Kidney (tissue), 14 donors: ENCODE measurements around the gene BTLA. TPM values are rescaled to one million over a fixed set of nuclear protein-coding genes. Genes with fewer than 3 reads are reported as not detected.

Source experiments
- DNase-seq, 5 donors: peaks; one replicate each; pipeline ENCODE4 v3.0.0-alpha.2; 2013 to 2020
- FAIRE-seq: peaks from 2 replicates; lab custom pipeline; 2012; peaks lifted over from hg19 to GRCh38; lab: Jason Lieb, UNC
- H3K27ac ChIP-seq, 2 donors: one replicate each; pipeline ENCODE4 v1.7.0; 2013; ENCODE audit warnings: low read depth in 2 of 2, low read length in 2 of 2, inconsistent platforms in 1 of 2
- H3K27me3 ChIP-seq: one replicate; pipeline ENCODE4 v1.7.1; 2013; ENCODE audit warnings: low read length, inconsistent platforms; ENCODE audit not compliant: control insufficient read depth, insufficient read depth
- H3K36me3 ChIP-seq, 3 donors: one replicate each; pipeline versions ENCODE4 v1.7.0 to v1.7.1; 2013; ENCODE audit warnings: low read length in 3 of 3, control low read depth in 1 of 3, inconsistent platforms in 1 of 3; ENCODE audit not compliant: insufficient read depth in 3 of 3, control insufficient read depth in 2 of 3
- H3K4me1 ChIP-seq, 3 donors: one replicate each; pipeline versions ENCODE4 v1.7.0 to v1.7.1; 2013; ENCODE audit warnings: low read length in 3 of 3, inconsistent platforms in 1 of 3, low read depth in 1 of 3; ENCODE audit not compliant: control insufficient read depth in 2 of 3, insufficient read depth in 2 of 3
- H3K4me3 ChIP-seq, 3 donors: one replicate each; pipeline versions ENCODE4 v1.7.0 to v1.8.1; 2013; ENCODE audit warnings: low read length in 3 of 3, control low read depth in 1 of 3, inconsistent platforms in 1 of 3
- H3K9ac ChIP-seq, 3 donors: one replicate each; pipeline versions ENCODE4 v1.7.0 to v1.7.1; 2013; ENCODE audit warnings: low read length in 3 of 3, control low read depth in 1 of 3, inconsistent platforms in 1 of 3
- H3K9me3 ChIP-seq, 3 donors: one replicate each; pipeline versions ENCODE4 v1.7.0 to v1.7.1; 2013; ENCODE audit warnings: low read length in 3 of 3, control low read depth in 1 of 3, inconsistent platforms in 1 of 3; ENCODE audit not compliant: control insufficient read depth in 2 of 3, insufficient read depth in 1 of 3
- intact Hi-C: fragments of 100-400 bp; cut with DNase I; formaldehyde crosslinking; loops from one replicate; pipeline ENCODE4 v1.11.1; 2022
- polyA plus RNA-seq: library from polyadenylated mRNA; stranded (reverse); fragments of 350-450 nt; fragmentation: Illumina TruSeq; extraction: RNeasy Lipid Tissue Mini Kit (QIAGEN cat#74804); gene quantifications from one replicate; pipeline ENCODE4 v1.2.3, GENCODE V29; 2014; ENCODE audit warnings: low read depth, low replicate concordance; ENCODE audit not compliant: insufficient read depth
- total RNA-seq: library from RNA; stranded (reverse); fragmentation: NEBNext Ultra II Directional; extraction: Animal tissue kit (Norgen Biotek cat#: 25700); gene quantifications from one replicate; pipeline ENCODE4 v1.2.1, GENCODE V29; 2021
- TF ChIP-seq, protein P1 (sequence below): IDR thresholded peaks from 3 replicates; pipeline ENCODE4 v1.5.1; 2012; ENCODE audit warnings: mild to moderate bottlenecking, moderate library complexity, borderline replicate concordance; ENCODE audit not compliant: insufficient read depth; ENCODE audit errors: extremely low read depth
- donor health status: control.
- donor health status: control.
- donor health status: control.
- donor health status: control.
- donor health status: control.
- donor health status: DM: yes; HTN: yes; CAD: no.
- donor health status: Normal renal cell carcinoma (clear cell type).

The BTLA gene
- total and polyA plus RNA-seq, 2 donors from 2014 or later, result 3.2 TPM; not detected in 1

DNA sequence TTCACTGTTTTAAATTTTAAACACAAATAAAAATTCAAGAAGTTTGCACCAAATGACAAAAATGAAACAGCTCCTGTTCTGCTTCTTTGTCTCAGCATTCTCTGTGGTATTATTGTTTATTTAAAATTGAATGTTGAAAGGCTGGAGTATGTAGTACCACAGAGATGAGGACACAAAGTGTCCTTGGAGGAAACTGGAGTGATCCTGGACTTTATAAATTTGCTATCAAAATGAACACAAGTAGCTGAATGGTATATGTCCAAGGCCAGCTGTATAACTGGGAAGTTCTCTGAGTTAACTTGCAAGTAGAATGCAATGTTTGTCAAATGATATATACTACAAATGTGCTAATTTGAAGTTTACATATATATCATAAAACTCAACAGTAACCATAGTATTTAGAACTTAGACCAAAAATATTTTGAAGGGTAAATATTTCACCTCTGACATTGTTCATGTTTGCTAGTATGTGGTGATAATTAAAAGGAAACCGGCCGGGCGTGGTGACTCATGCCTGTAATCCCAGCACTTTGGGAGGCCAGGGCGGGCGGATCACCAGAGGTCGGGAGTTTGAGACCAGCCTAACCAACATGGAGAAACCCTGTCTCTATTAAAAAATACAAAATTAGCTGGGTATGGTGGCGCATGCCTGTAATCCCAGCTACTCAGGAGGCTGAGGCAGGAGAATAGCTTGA, 12.3 kb downstream of the BTLA start:
- DNase-seq (no peak), FAIRE-seq (no peak)
- TF ChIP-seq, protein P1, sequence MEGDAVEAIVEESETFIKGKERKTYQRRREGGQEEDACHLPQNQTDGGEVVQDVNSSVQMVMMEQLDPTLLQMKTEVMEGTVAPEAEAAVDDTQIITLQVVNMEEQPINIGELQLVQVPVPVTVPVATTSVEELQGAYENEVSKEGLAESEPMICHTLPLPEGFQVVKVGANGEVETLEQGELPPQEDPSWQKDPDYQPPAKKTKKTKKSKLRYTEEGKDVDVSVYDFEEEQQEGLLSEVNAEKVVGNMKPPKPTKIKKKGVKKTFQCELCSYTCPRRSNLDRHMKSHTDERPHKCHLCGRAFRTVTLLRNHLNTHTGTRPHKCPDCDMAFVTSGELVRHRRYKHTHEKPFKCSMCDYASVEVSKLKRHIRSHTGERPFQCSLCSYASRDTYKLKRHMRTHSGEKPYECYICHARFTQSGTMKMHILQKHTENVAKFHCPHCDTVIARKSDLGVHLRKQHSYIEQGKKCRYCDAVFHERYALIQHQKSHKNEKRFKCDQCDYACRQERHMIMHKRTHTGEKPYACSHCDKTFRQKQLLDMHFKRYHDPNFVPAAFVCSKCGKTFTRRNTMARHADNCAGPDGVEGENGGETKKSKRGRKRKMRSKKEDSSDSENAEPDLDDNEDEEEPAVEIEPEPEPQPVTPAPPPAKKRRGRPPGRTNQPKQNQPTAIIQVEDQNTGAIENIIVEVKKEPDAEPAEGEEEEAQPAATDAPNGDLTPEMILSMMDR, result no peak
- H3K4me1 ChIP-seq, result no peaks in the 10 kb centered on the region
- no peak overlapping the region for H3K4me3 ChIP-seq
- intact Hi-C loops, result no loop called here
- no peaks in the 10 kb centered on the region for H3K27me3 ChIP-seq
- no peak overlapping the region for H3K9ac ChIP-seq
- H3K36me3 ChIP-seq, result no peaks in the 10 kb centered on the region
- no peak overlapping the region for H3K27ac ChIP-seq
- no peaks in the 10 kb centered on the region for H3K9me3 ChIP-seq

DNA sequence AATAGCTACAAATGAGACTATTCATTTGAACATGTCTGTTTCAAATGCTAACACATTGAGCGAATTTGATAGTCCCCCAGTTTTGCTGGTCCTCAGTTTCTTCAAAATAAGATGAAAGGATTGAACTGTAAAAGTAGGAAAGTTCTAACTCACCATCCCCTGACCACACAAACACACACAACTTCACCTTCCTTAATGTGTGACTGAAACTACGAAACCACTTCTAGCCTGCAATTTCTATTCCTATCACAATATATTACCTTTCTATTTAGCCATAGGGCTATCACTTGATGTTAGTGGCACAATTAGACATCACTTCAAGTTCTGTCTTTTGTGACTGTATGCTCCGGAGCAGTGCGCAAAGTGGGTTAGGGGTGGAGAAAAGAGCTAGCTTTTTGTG, 14.9 kb downstream of the BTLA start:
- intact Hi-C loops, result no loop called here
- H3K27me3 ChIP-seq, result no peaks in the 10 kb centered on the region
- no peaks in the 10 kb centered on the region for H3K36me3 ChIP-seq
- TF ChIP-seq, protein P1, result no peak
- no peaks in the 10 kb centered on the region for H3K9me3 ChIP-seq
- DNase-seq (no peak), FAIRE-seq (no peak)
- H3K4me1 ChIP-seq, result no peaks in the 10 kb centered on the region
- H3K9ac ChIP-seq, result no peak overlapping the region
- no peak overlapping the region for H3K4me3 ChIP-seq
- H3K27ac ChIP-seq, result no peak overlapping the region

DNA sequence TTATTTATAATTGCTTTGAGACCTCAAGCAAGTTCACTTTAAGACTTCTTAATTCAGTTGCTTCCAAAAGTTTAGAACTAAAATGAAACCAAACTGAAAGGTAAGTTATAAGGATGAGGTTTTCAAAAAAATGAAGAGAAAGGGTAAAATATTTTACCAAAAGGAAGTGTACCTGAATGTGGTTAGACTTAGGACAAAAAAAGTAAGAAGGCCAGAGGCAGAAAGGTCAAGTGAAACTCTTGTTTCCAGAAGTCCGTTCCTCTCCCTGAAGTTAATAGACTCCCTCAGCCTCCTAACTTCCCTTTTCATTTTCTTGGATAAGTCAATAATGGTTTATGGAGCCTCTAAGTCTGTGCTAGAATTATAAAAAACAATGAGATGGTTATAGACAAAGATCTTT, 16.6 kb downstream of the BTLA start:
- no peak overlapping the region for H3K27ac ChIP-seq
- FAIRE-seq, result no peak
- H3K4me3 ChIP-seq, result no peak overlapping the region
- TF ChIP-seq, protein P1, result no peak
- no peaks in the 10 kb centered on the region for H3K36me3 ChIP-seq
- intact Hi-C loops, result no loop called here
- H3K9ac ChIP-seq, result no peak overlapping the region
- no peaks in the 10 kb centered on the region for H3K27me3 ChIP-seq
- H3K4me1 ChIP-seq, result no peaks in the 10 kb centered on the region
- DNase-seq, result no peak
- no peaks in the 10 kb centered on the region for H3K9me3 ChIP-seq
